Bone marrow (tissue), 2 donors: Measurements from ENCODE around the gene ANKRD23.
"Not testable (repeated sequence)": the region's sequence is repeated elsewhere in the genome, so short reads cannot be mapped to it uniquely, and the experiment has no call there.

Source experiments
- DNase-seq, 2 donors: peaks; one replicate each; lab custom pipeline; 2025; lab: John Stamatoyannopoulos, UW

ANKRD23 gene

GRCh38 chr2:96816127-96816835 is 27.5 kb downstream of the ANKRD23 start, which contains the start of gene CNNM3:
CNNM3 (plus strand) TSS chr2:96816268; CDS start chr2:96816278, 10 bp downstream.
- DNase-seq: peak; percentile 76 to 86

GRCh38 chr2:96815326-96816126 is 28.3 kb downstream of the ANKRD23 start:
- peak in 1 of 2 donors; percentile 25 for DNase-seq

- DNase-seq: no peak
These were observed 30.2 kb downstream of the ANKRD23 start for GRCh38 chr2:96813656-96814055.

- DNase-seq: no peak
These were observed 31.9 kb downstream of the ANKRD23 start for GRCh38 chr2:96811917-96812316.

- DNase-seq: no peak
These were observed 33.0 kb downstream of the ANKRD23 start for GRCh38 chr2:96810783-96811192.

GRCh38 chr2:96809951-96810782 is 33.7 kb downstream of the ANKRD23 start:
- DNase-seq: no peak

GRCh38 chr2:96809216-96809882 is 34.5 kb downstream of the ANKRD23 start:
- no peak for DNase-seq

- DNase-seq: no peak
These were observed 35.5 kb downstream of the ANKRD23 start for GRCh38 chr2:96808176-96808837.

GRCh38 chr2:96807127-96807471 is 36.7 kb downstream of the ANKRD23 start:
- no peak for DNase-seq

GRCh38 chr2:96806468-96807126 is 37.2 kb downstream of the ANKRD23 start:
- DNase-seq: no peak

- not testable (repeated sequence) for DNase-seq
These were observed 37.9 kb downstream of the ANKRD23 start for GRCh38 chr2:96805946-96806345.

GRCh38 chr2:96804986-96805385 is 38.8 kb downstream of the ANKRD23 start:
- no peak for DNase-seq

- DNase-seq: no peak
These were observed 41.1 kb downstream of the ANKRD23 start for GRCh38 chr2:96802721-96803120.

- DNase-seq: no peak
These were observed 41.8 kb downstream of the ANKRD23 start for GRCh38 chr2:96801786-96802595.

GRCh38 chr2:96801005-96801785 is 42.6 kb downstream of the ANKRD23 start:
- DNase-seq: no peak

- peak in 1 of 2 donors; percentile 25 for DNase-seq
These were observed 43.5 kb downstream of the ANKRD23 start for GRCh38 chr2:96800061-96801004.

- DNase-seq: no peak
These were observed 44.2 kb downstream of the ANKRD23 start for GRCh38 chr2:96799623-96799935.
